Liver (tissue), 3 donors: ENCODE results near the gene CARMIL1.

Experiments used
- EGR1 ChIP-seq, 2 donors: IDR thresholded peaks; 2 replicates each; pipeline ENCODE4 v1.6.1; 2016 to 2018; ENCODE audit warnings: antibody characterized with exemption in 2 of 2, low read depth in 2 of 2
- GABPA ChIP-seq, 2 donors: IDR thresholded peaks in 1 of 2; conservative IDR thresholded peaks in 1 of 2; 2 replicates each; pipeline ENCODE4 v1.6.1; 2016; ENCODE audit warnings: antibody characterized with exemption in 2 of 2, mild to moderate bottlenecking in 1 of 2, moderate library complexity in 1 of 2
- MAX ChIP-seq: IDR thresholded peaks from 2 replicates; pipeline ENCODE4 v1.6.1; 2016; ENCODE audit warnings: antibody characterized with exemption
- NR2F2 ChIP-seq: IDR thresholded peaks from 2 replicates; pipeline ENCODE4 v1.6.1; 2016; ENCODE audit warnings: antibody characterized with exemption
- RAD21 ChIP-seq, 2 donors: IDR thresholded peaks; 2 replicates each; pipeline ENCODE4 v1.6.1; 2016; ENCODE audit warnings: antibody characterized with exemption in 2 of 2, mild to moderate bottlenecking in 2 of 2
- SP1 ChIP-seq: IDR thresholded peaks from 2 replicates; pipeline ENCODE4 v1.6.1; 2018; ENCODE audit warnings: antibody characterized with exemption, mild to moderate bottlenecking
- TAF1 ChIP-seq: conservative IDR thresholded peaks from 2 replicates; pipeline ENCODE4 v1.6.1; 2016; ENCODE audit warnings: antibody characterized with exemption, mild to moderate bottlenecking
- YY1 ChIP-seq: IDR thresholded peaks from 2 replicates; pipeline ENCODE4 v1.6.1; 2016; ENCODE audit warnings: antibody characterized with exemption, mild to moderate bottlenecking
- ZBTB33 ChIP-seq: IDR thresholded peaks from 2 replicates; pipeline ENCODE4 v1.6.1; 2016; ENCODE audit warnings: antibody characterized with exemption
- TF ChIP-seq, protein P1 (sequence below): fragments of 150-350 bp; IDR thresholded peaks from 2 replicates; pipeline ENCODE4 v1.5.1; 2017; ENCODE audit warnings: improper control_type of control experiment, low read depth, low read length; ENCODE audit not compliant: missing input control
- TF ChIP-seq, protein P2 (sequence below): IDR thresholded peaks from 2 replicates; pipeline ENCODE4 v1.6.1; 2016; ENCODE audit warnings: antibody characterized with exemption, mild to moderate bottlenecking
- TF ChIP-seq, protein P3 (sequence below): IDR thresholded peaks from 2 replicates; pipeline ENCODE4 v1.6.1; 2016; ENCODE audit warnings: antibody characterized with exemption
- donor health status: healthy.
- donor health status: healthy.

DNA sequence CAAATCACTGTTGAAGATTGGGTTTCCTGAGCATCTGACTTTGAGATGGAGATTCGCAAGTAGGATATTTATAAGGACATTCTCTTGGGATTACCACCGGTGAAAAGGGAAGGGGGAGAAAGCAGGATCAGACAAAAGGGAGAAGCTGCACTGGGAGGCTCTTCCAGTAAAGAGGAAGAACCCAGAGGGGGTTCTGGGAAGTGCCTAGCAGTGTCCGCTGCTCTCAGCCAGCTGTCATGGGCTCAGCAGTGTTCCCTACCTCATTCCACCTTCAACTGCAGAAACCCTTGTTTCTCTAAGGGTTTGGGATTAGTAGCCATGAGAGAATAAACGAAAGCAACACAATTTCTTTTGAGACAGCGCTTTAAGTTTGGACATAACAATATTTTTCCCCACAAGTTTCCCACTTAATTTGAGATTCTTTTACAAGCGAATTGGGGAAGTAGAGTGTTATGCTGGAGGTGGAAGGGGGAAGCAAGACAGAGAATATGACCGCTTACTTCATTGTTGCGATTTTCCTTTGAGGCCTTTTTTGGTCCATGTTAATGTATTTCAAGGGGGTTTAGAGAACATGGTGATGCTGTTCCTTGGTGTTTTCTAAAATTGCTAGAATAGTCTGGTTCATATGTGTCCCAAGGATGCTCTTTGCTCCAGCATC, 218.3 kb downstream of the CARMIL1 start:
- TF ChIP-seq, protein P1, sequence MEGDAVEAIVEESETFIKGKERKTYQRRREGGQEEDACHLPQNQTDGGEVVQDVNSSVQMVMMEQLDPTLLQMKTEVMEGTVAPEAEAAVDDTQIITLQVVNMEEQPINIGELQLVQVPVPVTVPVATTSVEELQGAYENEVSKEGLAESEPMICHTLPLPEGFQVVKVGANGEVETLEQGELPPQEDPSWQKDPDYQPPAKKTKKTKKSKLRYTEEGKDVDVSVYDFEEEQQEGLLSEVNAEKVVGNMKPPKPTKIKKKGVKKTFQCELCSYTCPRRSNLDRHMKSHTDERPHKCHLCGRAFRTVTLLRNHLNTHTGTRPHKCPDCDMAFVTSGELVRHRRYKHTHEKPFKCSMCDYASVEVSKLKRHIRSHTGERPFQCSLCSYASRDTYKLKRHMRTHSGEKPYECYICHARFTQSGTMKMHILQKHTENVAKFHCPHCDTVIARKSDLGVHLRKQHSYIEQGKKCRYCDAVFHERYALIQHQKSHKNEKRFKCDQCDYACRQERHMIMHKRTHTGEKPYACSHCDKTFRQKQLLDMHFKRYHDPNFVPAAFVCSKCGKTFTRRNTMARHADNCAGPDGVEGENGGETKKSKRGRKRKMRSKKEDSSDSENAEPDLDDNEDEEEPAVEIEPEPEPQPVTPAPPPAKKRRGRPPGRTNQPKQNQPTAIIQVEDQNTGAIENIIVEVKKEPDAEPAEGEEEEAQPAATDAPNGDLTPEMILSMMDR: no peak
- TF ChIP-seq SP1 (no peak), MAX (no peak), ZBTB33 (no peak), EGR1 (IDR thresholded peaks at IDR 0.05; ENCODE audit: low read depth in 2 of 2) (no peak), YY1 (no peak), TAF1 (no peak), NR2F2 (no peak), GABPA (IDR thresholded peaks at IDR 0.05 in 1 of 2, conservative IDR thresholded peaks at IDR 0.05 in 1 of 2) (no peak), RAD21 (IDR thresholded peaks at IDR 0.05) (no peak)
- TF ChIP-seq, protein P2, sequence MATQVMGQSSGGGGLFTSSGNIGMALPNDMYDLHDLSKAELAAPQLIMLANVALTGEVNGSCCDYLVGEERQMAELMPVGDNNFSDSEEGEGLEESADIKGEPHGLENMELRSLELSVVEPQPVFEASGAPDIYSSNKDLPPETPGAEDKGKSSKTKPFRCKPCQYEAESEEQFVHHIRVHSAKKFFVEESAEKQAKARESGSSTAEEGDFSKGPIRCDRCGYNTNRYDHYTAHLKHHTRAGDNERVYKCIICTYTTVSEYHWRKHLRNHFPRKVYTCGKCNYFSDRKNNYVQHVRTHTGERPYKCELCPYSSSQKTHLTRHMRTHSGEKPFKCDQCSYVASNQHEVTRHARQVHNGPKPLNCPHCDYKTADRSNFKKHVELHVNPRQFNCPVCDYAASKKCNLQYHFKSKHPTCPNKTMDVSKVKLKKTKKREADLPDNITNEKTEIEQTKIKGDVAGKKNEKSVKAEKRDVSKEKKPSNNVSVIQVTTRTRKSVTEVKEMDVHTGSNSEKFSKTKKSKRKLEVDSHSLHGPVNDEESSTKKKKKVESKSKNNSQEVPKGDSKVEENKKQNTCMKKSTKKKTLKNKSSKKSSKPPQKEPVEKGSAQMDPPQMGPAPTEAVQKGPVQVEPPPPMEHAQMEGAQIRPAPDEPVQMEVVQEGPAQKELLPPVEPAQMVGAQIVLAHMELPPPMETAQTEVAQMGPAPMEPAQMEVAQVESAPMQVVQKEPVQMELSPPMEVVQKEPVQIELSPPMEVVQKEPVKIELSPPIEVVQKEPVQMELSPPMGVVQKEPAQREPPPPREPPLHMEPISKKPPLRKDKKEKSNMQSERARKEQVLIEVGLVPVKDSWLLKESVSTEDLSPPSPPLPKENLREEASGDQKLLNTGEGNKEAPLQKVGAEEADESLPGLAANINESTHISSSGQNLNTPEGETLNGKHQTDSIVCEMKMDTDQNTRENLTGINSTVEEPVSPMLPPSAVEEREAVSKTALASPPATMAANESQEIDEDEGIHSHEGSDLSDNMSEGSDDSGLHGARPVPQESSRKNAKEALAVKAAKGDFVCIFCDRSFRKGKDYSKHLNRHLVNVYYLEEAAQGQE: no peak
- TF ChIP-seq, protein P3, sequence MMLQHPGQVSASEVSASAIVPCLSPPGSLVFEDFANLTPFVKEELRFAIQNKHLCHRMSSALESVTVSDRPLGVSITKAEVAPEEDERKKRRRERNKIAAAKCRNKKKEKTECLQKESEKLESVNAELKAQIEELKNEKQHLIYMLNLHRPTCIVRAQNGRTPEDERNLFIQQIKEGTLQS: no peak
